Neural cell (in vitro differentiated cells): ENCODE results near the gene PYGO1. TPM values are rescaled to one million over a fixed set of nuclear protein-coding genes. Genes with fewer than 3 reads are reported as not detected.

Experiments
- H2AFZ ChIP-seq: fragments of 200-600, 300-800 bp; sonication (generic), shearing (Covaris generic); 2 replicates; pipeline ENCODE4 v1.6.0; 2014; ENCODE audit warnings: low read depth, mild to moderate bottlenecking, antibody characterized with exemption, low read length, moderate library complexity
- H3F3A ChIP-seq: fragments of 200-600 bp; shearing (Covaris generic); 2 replicates; pipeline ENCODE4 v1.6.1; 2016; ENCODE audit warnings: mild to moderate bottlenecking, moderate library complexity, mixed read lengths, antibody characterized with exemption, low read length; ENCODE audit not compliant: insufficient read depth, poor library complexity, severe bottlenecking
- H3K27ac ChIP-seq: fragments of 200-600, 300-800 bp; sonication (generic), shearing (Covaris generic); 2 replicates; pipeline ENCODE4 v1.5.1; 2014; ENCODE audit warnings: mild to moderate bottlenecking, low read length, moderate library complexity
- H3K27me3 ChIP-seq: fragments of 300-800, 200-600 bp; sonication (generic), shearing (Covaris generic); 2 replicates; pipeline ENCODE4 v1.6.0; 2014; ENCODE audit warnings: mild to moderate bottlenecking, low read depth, low read length, moderate library complexity; ENCODE audit not compliant: insufficient read depth
- H3K36me3 ChIP-seq: fragments of 300-800, 200-600 bp; sonication (generic), shearing (Covaris generic); 2 replicates; pipeline ENCODE4 v1.5.1; 2014; ENCODE audit warnings: mild to moderate bottlenecking, antibody characterized with exemption, low read length, moderate library complexity; ENCODE audit not compliant: insufficient read depth
- H3K4me2 ChIP-seq: fragments of 300-800, 200-600 bp; sonication (generic), shearing (Covaris generic); 2 replicates; pipeline ENCODE4 v1.6.0; 2014; ENCODE audit warnings: mild to moderate bottlenecking, low read length
- H3K4me3 ChIP-seq: fragments of 300-800, 200-600 bp; sonication (generic), shearing (Covaris generic); 2 replicates; pipeline ENCODE4 v1.5.1; 2014; ENCODE audit warnings: mild to moderate bottlenecking, low read length, moderate library complexity
- H3K79me2 ChIP-seq: fragments of 200-600 bp; shearing (Covaris generic); replicated peaks from 2 replicates; pipeline ENCODE4 v1.6.0; 2014; ENCODE audit warnings: mild to moderate bottlenecking, low read length, moderate library complexity; ENCODE audit not compliant: insufficient read depth
- H3K9ac ChIP-seq: fragments of 300-800, 200-600 bp; sonication (generic), shearing (Covaris generic); 2 replicates; pipeline ENCODE4 v1.6.1; 2016; ENCODE audit warnings: mild to moderate bottlenecking, low read length, mixed read lengths
- H3K9me2 ChIP-seq: fragments of 200-600 bp; shearing (Covaris generic); 2 replicates; pipeline ENCODE4 v1.6.1; 2016; ENCODE audit warnings: mild to moderate bottlenecking, low read length, mixed read lengths; ENCODE audit not compliant: insufficient read depth
- H3K9me3 ChIP-seq: fragments of 200-600, 300-800 bp; sonication (generic), shearing (Covaris generic); 2 replicates; pipeline ENCODE4 v1.6.1; 2016; ENCODE audit warnings: mild to moderate bottlenecking, mixed run types, low read length, moderate library complexity, mixed read lengths
- H4K20me1 ChIP-seq: fragments of 200-600 bp; shearing (Covaris generic); 2 replicates; pipeline ENCODE4 v1.6.1; 2016; ENCODE audit warnings: mild to moderate bottlenecking, mixed run types; ENCODE audit not compliant: insufficient read depth
- EP300 ChIP-seq: fragments of 450-650 bp; conservative IDR thresholded peaks from 2 replicates; pipeline ENCODE4 v1.6.1; 2014; ENCODE audit warnings: antibody characterized with exemption, mild to moderate bottlenecking, moderate library complexity; ENCODE audit not compliant: poor library complexity, severe bottlenecking
- POLR2AphosphoS5 ChIP-seq: IDR thresholded peaks from 2 replicates; pipeline ENCODE4 v1.6.1; 2012
- RAD21 ChIP-seq: fragments of 450-650 bp; conservative IDR thresholded peaks from 2 replicates; pipeline ENCODE4 v1.6.1; 2014; ENCODE audit warnings: antibody characterized with exemption, mild to moderate bottlenecking, moderate library complexity
- TAF1 ChIP-seq: IDR thresholded peaks from 2 replicates; pipeline ENCODE4 v1.6.1; 2012; ENCODE audit warnings: low read depth
- polyA plus RNA-seq: library from polyadenylated mRNA; depleted of rRNA; stranded (reverse); fragments of >200 nt; gene quantifications from 2 replicates; pipeline ENCODE4 v1.2.3, GENCODE V29; 2014
- TF ChIP-seq, protein P1 (sequence below): IDR thresholded peaks from 2 replicates; pipeline ENCODE4 v1.6.1; 2012; ENCODE audit warnings: borderline replicate concordance

The PYGO1 gene
- polyA plus RNA-seq, 1 donor from 2014 or later = 27.6 TPM

DNA sequence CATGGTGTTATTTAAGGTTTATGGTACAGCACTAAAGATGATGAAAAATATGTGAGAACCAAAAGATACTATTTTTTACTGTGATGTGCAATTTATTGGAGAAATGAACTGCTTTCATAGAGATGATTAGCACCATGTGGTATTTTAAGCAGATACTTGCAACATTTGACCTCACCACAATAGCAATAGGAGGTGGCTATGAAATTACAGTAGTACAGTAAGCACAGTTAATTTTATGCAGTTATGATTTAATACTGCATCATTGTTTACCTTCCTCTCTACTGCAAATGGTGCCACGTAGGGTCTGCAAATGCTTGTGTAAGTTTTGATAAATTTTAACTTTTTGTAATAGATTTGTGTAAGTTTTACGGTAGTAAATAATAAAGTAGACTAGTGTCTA is 14.0 kb downstream of the PYGO1 start:
- no peak overlapping the region for H3K27ac ChIP-seq
- H3K4me3 ChIP-seq = no peak overlapping the region
- no peaks in the 10 kb centered on the region for H3F3A ChIP-seq
- peaks cover 15% of the 10 kb centered on the region for H3K79me2 ChIP-seq
- H4K20me1 ChIP-seq = no peaks in the 10 kb centered on the region
- H3K9ac ChIP-seq = no peak overlapping the region
- H2AFZ ChIP-seq = no peak overlapping the region
- no peaks in the 10 kb centered on the region for H3K36me3 ChIP-seq
- no peaks in the 10 kb centered on the region for H3K27me3 ChIP-seq
- no peaks in the 10 kb centered on the region for H3K9me2 ChIP-seq
- TF ChIP-seq EP300 = no peak
- H3K4me2 ChIP-seq = no peak overlapping the region
- peaks cover 5% of the 10 kb centered on the region for H3K9me3 ChIP-seq

DNA sequence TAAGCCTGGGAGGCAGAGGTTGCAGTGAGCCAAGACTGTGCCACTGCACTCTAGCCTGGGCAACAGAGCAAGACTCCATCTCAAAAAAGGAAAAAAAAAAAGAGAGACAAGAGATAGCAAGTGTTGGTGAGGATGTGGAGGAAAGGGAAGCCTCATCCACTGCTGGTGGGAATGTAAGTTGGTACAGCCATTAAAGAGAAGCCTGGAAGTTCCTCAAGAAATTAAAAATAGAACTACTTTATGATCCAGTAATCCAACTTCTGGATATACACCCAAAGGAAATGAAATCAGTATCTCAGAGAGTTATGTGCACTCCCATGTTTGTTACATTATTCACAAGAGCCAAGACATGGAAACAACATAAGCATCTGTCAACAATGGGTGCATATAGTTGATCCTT is 14.9 kb downstream of the PYGO1 start:
- Histone ChIP-seq H4K20me1 (no peaks in the 10 kb centered on the region), H3K4me2 (no peak overlapping the region), H3K27me3 (no peaks in the 10 kb centered on the region), H3K9me3 (peaks cover 5% of the 10 kb centered on the region), H3K9ac (no peak overlapping the region), H2AFZ (no peak overlapping the region), H3K9me2 (no peaks in the 10 kb centered on the region), H3K4me3 (no peak overlapping the region), H3K36me3 (no peaks in the 10 kb centered on the region), H3K27ac (no peak overlapping the region), H3K79me2 (peaks cover 15% of the 10 kb centered on the region), H3F3A (no peaks in the 10 kb centered on the region)
- TF ChIP-seq RAD21 (no peak), TAF1 (no peak)

DNA sequence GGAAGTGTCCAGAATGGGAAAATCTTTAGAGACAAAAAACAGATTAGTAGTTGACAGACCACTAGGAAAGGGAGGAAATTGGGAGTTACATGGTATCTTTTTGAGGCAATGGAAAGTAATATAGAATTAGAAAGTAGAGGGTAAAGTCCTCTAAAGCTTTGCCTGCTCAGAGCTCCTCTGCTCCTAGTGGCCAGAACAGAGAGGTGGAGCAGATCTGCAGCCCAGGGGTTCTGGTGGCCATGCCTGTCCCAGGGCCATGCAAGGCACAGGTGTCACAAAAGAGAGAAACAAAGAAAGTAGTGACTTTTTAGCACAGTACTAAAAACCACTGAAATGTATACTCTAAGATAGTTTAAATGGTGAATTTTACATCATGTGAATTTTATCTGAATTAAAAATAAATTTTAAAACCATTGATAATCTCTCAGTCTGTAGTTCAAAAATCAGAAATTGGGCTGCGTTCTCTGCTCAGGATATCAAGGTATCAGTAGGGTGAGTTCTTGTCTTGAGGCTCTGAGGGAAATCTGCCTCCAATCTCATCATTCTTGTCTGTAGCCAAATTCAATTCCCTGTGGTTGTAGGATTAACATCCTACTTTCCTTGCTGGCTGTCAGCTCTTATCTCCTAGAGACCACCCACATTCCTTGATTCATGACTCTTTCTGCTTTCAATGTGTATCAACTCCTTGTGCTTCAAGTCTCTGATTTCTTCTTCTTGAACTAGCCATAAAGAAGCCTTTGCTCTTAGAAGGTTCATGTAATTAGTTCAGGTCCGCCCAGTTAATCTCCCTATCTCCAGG is 23.6 kb downstream of the PYGO1 start:
- no peak for TF ChIP-seq TAF1
- Histone ChIP-seq H3K27me3 (no peaks in the 10 kb centered on the region), H3K9me2 (no peaks in the 10 kb centered on the region), H3K79me2 (peaks cover 10% of the 10 kb centered on the region), H3K9me3 (peaks cover 7% of the 10 kb centered on the region), H3K9ac (no peak overlapping the region), H3F3A (no peaks in the 10 kb centered on the region), H3K36me3 (no peaks in the 10 kb centered on the region), H3K4me3 (no peak overlapping the region), H2AFZ (no peak overlapping the region), H3K27ac (no peak overlapping the region), H3K4me2 (no peak overlapping the region), H4K20me1 (no peaks in the 10 kb centered on the region)

DNA sequence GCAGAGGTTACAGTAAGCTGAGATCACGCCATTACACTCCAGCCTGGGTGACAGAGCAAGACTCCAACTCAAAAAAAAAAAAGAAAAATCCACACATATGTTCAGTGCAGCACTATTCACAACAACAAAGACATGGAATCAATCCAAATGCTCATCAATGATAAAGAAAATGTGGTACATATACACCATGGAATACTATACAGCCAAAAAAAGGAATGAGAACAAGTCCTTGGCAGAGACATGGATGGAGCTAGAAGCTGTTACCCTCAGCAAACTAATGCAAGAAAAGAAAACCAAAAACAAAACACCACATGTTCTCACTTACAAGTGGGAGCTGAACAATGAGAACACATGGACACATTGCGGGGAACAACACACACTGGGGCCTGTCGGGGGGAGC is 25.5 kb downstream of the PYGO1 start:
- Histone ChIP-seq H3K27ac (no peak overlapping the region), H3K27me3 (no peaks in the 10 kb centered on the region), H2AFZ (no peak overlapping the region), H3K9me3 (peaks cover 7% of the 10 kb centered on the region), H3K79me2 (peaks cover 10% of the 10 kb centered on the region), H3F3A (no peaks in the 10 kb centered on the region), H3K4me2 (no peak overlapping the region), H3K36me3 (no peaks in the 10 kb centered on the region), H3K4me3 (no peak overlapping the region), H3K9ac (no peak overlapping the region), H4K20me1 (no peaks in the 10 kb centered on the region), H3K9me2 (no peaks in the 10 kb centered on the region)
- TF ChIP-seq POLR2AphosphoS5 = no peak
- TF ChIP-seq, protein P1, sequence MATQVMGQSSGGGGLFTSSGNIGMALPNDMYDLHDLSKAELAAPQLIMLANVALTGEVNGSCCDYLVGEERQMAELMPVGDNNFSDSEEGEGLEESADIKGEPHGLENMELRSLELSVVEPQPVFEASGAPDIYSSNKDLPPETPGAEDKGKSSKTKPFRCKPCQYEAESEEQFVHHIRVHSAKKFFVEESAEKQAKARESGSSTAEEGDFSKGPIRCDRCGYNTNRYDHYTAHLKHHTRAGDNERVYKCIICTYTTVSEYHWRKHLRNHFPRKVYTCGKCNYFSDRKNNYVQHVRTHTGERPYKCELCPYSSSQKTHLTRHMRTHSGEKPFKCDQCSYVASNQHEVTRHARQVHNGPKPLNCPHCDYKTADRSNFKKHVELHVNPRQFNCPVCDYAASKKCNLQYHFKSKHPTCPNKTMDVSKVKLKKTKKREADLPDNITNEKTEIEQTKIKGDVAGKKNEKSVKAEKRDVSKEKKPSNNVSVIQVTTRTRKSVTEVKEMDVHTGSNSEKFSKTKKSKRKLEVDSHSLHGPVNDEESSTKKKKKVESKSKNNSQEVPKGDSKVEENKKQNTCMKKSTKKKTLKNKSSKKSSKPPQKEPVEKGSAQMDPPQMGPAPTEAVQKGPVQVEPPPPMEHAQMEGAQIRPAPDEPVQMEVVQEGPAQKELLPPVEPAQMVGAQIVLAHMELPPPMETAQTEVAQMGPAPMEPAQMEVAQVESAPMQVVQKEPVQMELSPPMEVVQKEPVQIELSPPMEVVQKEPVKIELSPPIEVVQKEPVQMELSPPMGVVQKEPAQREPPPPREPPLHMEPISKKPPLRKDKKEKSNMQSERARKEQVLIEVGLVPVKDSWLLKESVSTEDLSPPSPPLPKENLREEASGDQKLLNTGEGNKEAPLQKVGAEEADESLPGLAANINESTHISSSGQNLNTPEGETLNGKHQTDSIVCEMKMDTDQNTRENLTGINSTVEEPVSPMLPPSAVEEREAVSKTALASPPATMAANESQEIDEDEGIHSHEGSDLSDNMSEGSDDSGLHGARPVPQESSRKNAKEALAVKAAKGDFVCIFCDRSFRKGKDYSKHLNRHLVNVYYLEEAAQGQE = no peak
- TF ChIP-seq TAF1 = no peak
